Vagina (tissue), 2 donors: ENCODE data around the gene TSPEAR. TPM values are rescaled to one million over a fixed set of nuclear protein-coding genes. Genes with fewer than 3 reads are reported as not detected.

Experiments used
- DNase-seq, 2 donors: peaks; one replicate each; pipeline ENCODE4 v3.0.0-alpha.2; 2017; ENCODE audit errors: extremely low spot score in 2 of 2
- H3K27ac ChIP-seq: fragments of 200-600 bp; sonication (generic); one replicate; pipeline ENCODE4 v1.5.1; 2019
- H3K27me3 ChIP-seq: fragments of 200-600 bp; sonication (generic); one replicate; pipeline ENCODE4 v1.5.1; 2019
- H3K36me3 ChIP-seq, 2 donors: fragments of 200-600 bp; sonication (generic); one replicate each; pipeline ENCODE4 v1.5.1; 2017 to 2019
- H3K4me1 ChIP-seq: fragments of 200-600 bp; sonication (generic); one replicate; pipeline ENCODE4 v1.5.1; 2019
- H3K4me3 ChIP-seq, 2 donors: fragments of 200-600 bp; sonication (generic); 1 replicate in 1 of 2; 2 replicates in 1 of 2; pipeline ENCODE4 v1.5.1; 2016 to 2019
- H3K9me3 ChIP-seq: fragments of 200-600 bp; sonication (generic); one replicate; pipeline ENCODE4 v1.5.1; 2019
- POLR2A ChIP-seq, 2 donors: fragments of 450-650 bp; IDR thresholded peaks; one replicate each; pipeline ENCODE4 v1.6.1; 2017; ENCODE audit warnings: antibody characterized with exemption in 2 of 2, mild to moderate bottlenecking in 2 of 2, moderate library complexity in 2 of 2
- POLR2AphosphoS5 ChIP-seq, 2 donors: sonication (generic); formaldehyde crosslinking; IDR thresholded peaks; one replicate each; pipeline ENCODE4 v1.9.0; 2017; ENCODE audit warnings: antibody characterized with exemption in 2 of 2, mild to moderate bottlenecking in 2 of 2, low read depth in 1 of 2; ENCODE audit not compliant: insufficient read depth in 1 of 2
- intact Hi-C: fragments of 100-400 bp; cut with DNase I; formaldehyde crosslinking; loops from one replicate; pipeline ENCODE4 v1.15.1; 2023
- total RNA-seq: library from RNA; depleted of rRNA; stranded (reverse); fragments of >200 nt; gene quantifications from one replicate; pipeline ENCODE4 v1.2.3, GENCODE V29; 2016
- TF ChIP-seq, protein P1 (sequence below), 3 experiments: fragments of 450-650 bp in 2 of 3; fragments of 200-600 bp in 1 of 3; sonication (generic) in 1 of 3; IDR thresholded peaks; one replicate each; pipeline ENCODE4 v1.5.1; 2017 to 2019; ENCODE audit warnings: antibody characterized with exemption in 3 of 3, mild to moderate bottlenecking in 2 of 3, moderate library complexity in 2 of 3

TSPEAR gene
- total RNA-seq, 1 donor from 2014 or later, result not detected

DNA sequence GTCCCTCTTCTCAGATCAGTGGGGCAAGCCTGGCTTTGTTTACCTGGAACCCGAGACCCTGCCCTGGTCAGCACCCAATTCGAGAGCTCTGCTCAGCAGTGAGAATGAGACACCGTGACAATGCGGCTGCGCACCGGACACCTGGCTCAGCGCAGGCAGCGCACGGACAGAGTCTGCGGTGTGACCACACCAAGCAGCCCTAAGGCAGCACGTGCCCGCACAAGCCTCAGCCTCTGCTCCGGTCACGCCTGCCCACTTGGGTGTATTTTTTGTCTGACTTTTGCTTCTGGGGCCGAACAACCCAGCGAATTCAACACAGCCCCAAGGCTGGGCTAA is 94.8 kb downstream of the TSPEAR start:
- Histone ChIP-seq H3K36me3 (no peaks in the 10 kb centered on the region), H3K9me3 (peaks cover 4% of the 10 kb centered on the region), H3K27ac (no peak overlapping the region), H3K27me3 (no peaks in the 10 kb centered on the region), H3K4me3 (no peak overlapping the region), H3K4me1 (no peaks in the 10 kb centered on the region)
- intact Hi-C loops, result no loop called here
- DNase-seq, result peak in 1 of 2 donors; percentile 67
- TF ChIP-seq POLR2A (IDR thresholded peaks at IDR 0.05) (no peak), POLR2AphosphoS5 (IDR thresholded peaks at IDR 0.05; ENCODE audit: insufficient read depth in 1 of 2, low read depth in 1 of 2) (no peak)
- TF ChIP-seq, protein P1, sequence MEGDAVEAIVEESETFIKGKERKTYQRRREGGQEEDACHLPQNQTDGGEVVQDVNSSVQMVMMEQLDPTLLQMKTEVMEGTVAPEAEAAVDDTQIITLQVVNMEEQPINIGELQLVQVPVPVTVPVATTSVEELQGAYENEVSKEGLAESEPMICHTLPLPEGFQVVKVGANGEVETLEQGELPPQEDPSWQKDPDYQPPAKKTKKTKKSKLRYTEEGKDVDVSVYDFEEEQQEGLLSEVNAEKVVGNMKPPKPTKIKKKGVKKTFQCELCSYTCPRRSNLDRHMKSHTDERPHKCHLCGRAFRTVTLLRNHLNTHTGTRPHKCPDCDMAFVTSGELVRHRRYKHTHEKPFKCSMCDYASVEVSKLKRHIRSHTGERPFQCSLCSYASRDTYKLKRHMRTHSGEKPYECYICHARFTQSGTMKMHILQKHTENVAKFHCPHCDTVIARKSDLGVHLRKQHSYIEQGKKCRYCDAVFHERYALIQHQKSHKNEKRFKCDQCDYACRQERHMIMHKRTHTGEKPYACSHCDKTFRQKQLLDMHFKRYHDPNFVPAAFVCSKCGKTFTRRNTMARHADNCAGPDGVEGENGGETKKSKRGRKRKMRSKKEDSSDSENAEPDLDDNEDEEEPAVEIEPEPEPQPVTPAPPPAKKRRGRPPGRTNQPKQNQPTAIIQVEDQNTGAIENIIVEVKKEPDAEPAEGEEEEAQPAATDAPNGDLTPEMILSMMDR (IDR thresholded peaks at IDR 0.05), result no peak

GRCh38 chr21:44615911-44616590 is 95.3 kb downstream of the TSPEAR start:
- Histone ChIP-seq H3K9me3 (peaks cover 5% of the 10 kb centered on the region), H3K27ac (no peak overlapping the region), H3K36me3 (no peaks in the 10 kb centered on the region), H3K4me3 (no peak overlapping the region), H3K4me1 (no peaks in the 10 kb centered on the region), H3K27me3 (no peaks in the 10 kb centered on the region)
- intact Hi-C loops, result no loop called here
- DNase-seq, result peak in 1 of 2 donors; percentile 95
- TF ChIP-seq POLR2A (IDR thresholded peaks at IDR 0.05) (no peak), POLR2AphosphoS5 (IDR thresholded peaks at IDR 0.05; ENCODE audit: insufficient read depth in 1 of 2, low read depth in 1 of 2) (no peak)
- TF ChIP-seq, protein P1 (IDR thresholded peaks at IDR 0.05), result no peak

- no peak for DNase-seq
- no peaks in the 10 kb centered on the region for H3K36me3 ChIP-seq
- no peak overlapping the region for H3K27ac ChIP-seq
- H3K27me3 ChIP-seq, result no peaks in the 10 kb centered on the region
- H3K4me3 ChIP-seq, result no peak overlapping the region
- intact Hi-C loops, result no loop called here
- peaks cover 5% of the 10 kb centered on the region for H3K9me3 ChIP-seq
- H3K4me1 ChIP-seq, result no peaks in the 10 kb centered on the region
- TF ChIP-seq POLR2A (IDR thresholded peaks at IDR 0.05), result no peak
- TF ChIP-seq, protein P1 (IDR thresholded peaks at IDR 0.05), result no peak
- no peak for TF ChIP-seq POLR2AphosphoS5 (IDR thresholded peaks at IDR 0.05; ENCODE audit: insufficient read depth in 1 of 2, low read depth in 1 of 2)
Measured at GRCh38 chr21:44615466-44615865, 95.9 kb downstream of the TSPEAR start.

- TF ChIP-seq POLR2A (IDR thresholded peaks at IDR 0.05) (no peak), POLR2AphosphoS5 (IDR thresholded peaks at IDR 0.05; ENCODE audit: insufficient read depth in 1 of 2, low read depth in 1 of 2) (no peak)
- TF ChIP-seq, protein P1 (IDR thresholded peaks at IDR 0.05), result no peak
- peaks cover 5% of the 10 kb centered on the region for H3K9me3 ChIP-seq
- H3K36me3 ChIP-seq, result no peaks in the 10 kb centered on the region
- H3K4me1 ChIP-seq, result no peaks in the 10 kb centered on the region
- peak in 1 of 2 donors; percentile 34 for DNase-seq
- no peak overlapping the region for H3K4me3 ChIP-seq
- no peaks in the 10 kb centered on the region for H3K27me3 ChIP-seq
- H3K27ac ChIP-seq, result no peak overlapping the region
- intact Hi-C loops, result no loop called here
Measured at GRCh38 chr21:44614961-44615391, 96.4 kb downstream of the TSPEAR start.

DNA sequence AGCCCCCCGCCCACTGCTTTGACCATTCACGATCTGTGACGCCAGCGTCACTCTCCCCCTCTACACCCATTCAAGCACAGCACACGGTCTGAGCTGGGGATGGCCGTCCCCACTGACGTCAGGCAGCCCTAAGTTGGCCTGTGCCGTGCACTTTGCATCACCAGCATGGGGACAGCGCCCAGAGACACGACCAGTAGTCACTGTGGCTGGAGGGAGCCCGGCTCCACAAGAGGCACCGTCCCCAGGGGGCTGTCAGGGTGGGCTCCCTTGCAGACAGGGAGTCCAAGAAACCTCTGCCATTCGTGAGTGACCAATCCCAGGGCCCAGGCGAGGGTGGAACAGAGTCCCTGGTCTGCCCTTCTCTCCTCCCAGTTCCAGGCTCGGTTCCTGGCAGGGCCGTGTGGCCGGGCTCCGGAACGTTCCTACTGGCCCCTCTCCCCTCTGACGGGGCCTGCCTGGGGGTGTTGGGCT is 97.2 kb downstream of the TSPEAR start:
- H3K27ac ChIP-seq, result no peak overlapping the region
- peaks cover 5% of the 10 kb centered on the region for H3K9me3 ChIP-seq
- H3K4me1 ChIP-seq, result no peaks in the 10 kb centered on the region
- H3K36me3 ChIP-seq, result no peaks in the 10 kb centered on the region
- TF ChIP-seq, protein P1 (IDR thresholded peaks at IDR 0.05), result no peak
- no peak for TF ChIP-seq POLR2A (IDR thresholded peaks at IDR 0.05)
- TF ChIP-seq POLR2AphosphoS5 (IDR thresholded peaks at IDR 0.05; ENCODE audit: insufficient read depth in 1 of 2, low read depth in 1 of 2), result no peak
- H3K27me3 ChIP-seq, result no peaks in the 10 kb centered on the region
- peak; percentile 40 to 81 for DNase-seq
- H3K4me3 ChIP-seq, result no peak overlapping the region
- intact Hi-C loops, result no loop called here
